K562 (cell line): ENCODE results near the gene LYAR. TPM values are rescaled to one million over a fixed set of nuclear protein-coding genes. Genes with fewer than 3 reads are reported as not detected.

Source experiments
- ELF1 ChIP-seq: fragments of 200-800 bp; sonication (Bioruptor generic); IDR thresholded peaks from 2 replicates; pipeline ENCODE4 v1.6.1; 2016; ENCODE audit warnings: missing genetic modification characterization, missing compliant biosample characterization
- EP300 ChIP-seq: IDR thresholded peaks from 2 replicates; pipeline ENCODE4 v1.6.1; 2012; ENCODE audit warnings: low read length, improper control_type of control experiment
- MEIS2 ChIP-seq: fragments of 450-650 bp; IDR thresholded peaks from 2 replicates; pipeline ENCODE4 v1.6.1; 2014; ENCODE audit warnings: mild to moderate bottlenecking; ENCODE audit not compliant: partially characterized antibody
- NR3C1 ChIP-seq: sonication (generic); formaldehyde crosslinking; IDR thresholded peaks from 2 replicates; pipeline ENCODE4 v1.8.1; 2022; ENCODE audit warnings: missing genetic modification reagents
- SMARCA5 ChIP-seq: fragments of 450-650 bp; IDR thresholded peaks from 2 replicates; pipeline ENCODE4 v1.6.1; 2016
- SRSF7 ChIP-seq: fragments of 200-400 bp; formaldehyde crosslinking; optimal IDR thresholded peaks from 2 replicates; pipeline ENCODE3; 2017; ENCODE audit warnings: mild to moderate bottlenecking, low read depth, low read length
- STAG1 ChIP-seq: sonication (generic); formaldehyde crosslinking; IDR thresholded peaks from 2 replicates; pipeline ENCODE4 v1.5.0; 2020; ENCODE audit warnings: missing genetic modification reagents, borderline replicate concordance
- TEAD2 ChIP-seq: fragments of 450-650 bp; IDR thresholded peaks from 2 replicates; pipeline ENCODE4 v1.6.1; 2016; ENCODE audit warnings: missing genetic modification characterization, control low read depth, missing compliant biosample characterization
- TRIM28 ChIP-seq: fragments of 450-650 bp; IDR thresholded peaks from 2 replicates; pipeline ENCODE4 v1.6.1; 2017
- ZC3H11A ChIP-seq: IDR thresholded peaks from 2 replicates; pipeline ENCODE4 v1.6.1; 2012; ENCODE audit warnings: low read depth, low read length, improper control_type of control experiment
- ZNF12 ChIP-seq: sonication (generic); formaldehyde crosslinking; IDR thresholded peaks from 2 replicates; pipeline ENCODE4 v1.4.0; 2020; ENCODE audit warnings: mild to moderate bottlenecking, missing genetic modification reagents
- ZNF174 ChIP-seq: fragments of 250-450 bp; sonication (Bioruptor Pico); IDR thresholded peaks from 2 replicates; pipeline ENCODE4 v1.4.0; 2020; ENCODE audit warnings: mild to moderate bottlenecking
- ZNF778 ChIP-seq: fragments of 450-650 bp; formaldehyde crosslinking; IDR thresholded peaks from 2 replicates; pipeline ENCODE4 v1.4.0; 2020; ENCODE audit warnings: mild to moderate bottlenecking, moderate library complexity
- polyA plus RNA-seq, 8 experiments: library from polyadenylated mRNA; depleted of rRNA in 4 of 8; stranded (reverse) in 5 of 8; unstranded in 3 of 8; fragments of >200 nt; fragmentation: Nextera tagmentation in 2 of 8; fragmentation: Illumina TruSeq in 1 of 8; extraction: Ambion mirVana in 2 of 8; extraction: Trizol in 1 of 8; gene quantifications; 2 replicates each; pipeline versions ENCODE4 v1.2.1 to v1.2.3, GENCODE V29; 2011 to 2014; ENCODE audit warnings: inconsistent platforms in 1 of 8, missing spikeins in 1 of 8
- total RNA-seq, 7 experiments: library from RNA; depleted of rRNA in 6 of 7; stranded (reverse); fragments of >200 nt in 6 of 7; fragmentation: Illumina TruSeq in 2 of 7; extraction: Trizol in 2 of 7; gene quantifications; 2 replicates each; pipeline versions ENCODE4 v1.2.1 to v1.2.3, GENCODE V29; 2011 to 2021; ENCODE audit warnings: low replicate concordance in 1 of 7
- TF ChIP-seq, protein P1 (sequence below): IDR thresholded peaks from 2 replicates; pipeline ENCODE4 v1.6.1; 2011; ENCODE audit not compliant: insufficient read length; ENCODE audit errors: extremely low read depth
- TF ChIP-seq, protein P2 (sequence below): fragments of 450-650 bp; IDR thresholded peaks from 2 replicates; pipeline ENCODE4 v1.7.0; 2016; ENCODE audit warnings: borderline replicate concordance
- TF ChIP-seq, protein P3 (sequence below), 3 experiments: fragments of 200-800 bp in 1 of 3; fragments of 250-450 bp in 1 of 3; fragments of 450-650 bp in 1 of 3; sonication (Bioruptor Pico) in 1 of 3; sonication (Bioruptor generic) in 1 of 3; formaldehyde crosslinking in 1 of 3; IDR thresholded peaks; 2 replicates each; pipeline versions ENCODE4 v1.6.1 to v1.8.0; 2016 to 2022; ENCODE audit warnings: mild to moderate bottlenecking in 2 of 3, missing genetic modification characterization in 2 of 3, missing compliant biosample characterization in 1 of 3, moderate library complexity in 1 of 3
- TF ChIP-seq, protein P4 (sequence below): fragments of 450-650 bp; IDR thresholded peaks from 2 replicates; pipeline ENCODE4 v1.6.1; 2017; ENCODE audit warnings: mild to moderate bottlenecking, moderate library complexity
- TF ChIP-seq, protein P5 (sequence below): fragments of 450-650 bp; IDR thresholded peaks from 2 replicates; pipeline ENCODE4 v1.6.1; 2018; ENCODE audit warnings: mild to moderate bottlenecking, low read depth; ENCODE audit not compliant: partially characterized antibody
- TF ChIP-seq, protein P6 (sequence below): fragments of 250-450 bp; sonication (Bioruptor Pico); IDR thresholded peaks from 2 replicates; pipeline ENCODE4 v1.8.0; 2021; ENCODE audit warnings: moderate library complexity, mild to moderate bottlenecking, inconsistent platforms

The LYAR gene
- total and polyA plus RNA-seq, 9 of the 15 experiments (the other 6 are each of a cell fraction or from before 2014, with no cell fraction given): 28.3 to 172 (median 127) TPM

DNA sequence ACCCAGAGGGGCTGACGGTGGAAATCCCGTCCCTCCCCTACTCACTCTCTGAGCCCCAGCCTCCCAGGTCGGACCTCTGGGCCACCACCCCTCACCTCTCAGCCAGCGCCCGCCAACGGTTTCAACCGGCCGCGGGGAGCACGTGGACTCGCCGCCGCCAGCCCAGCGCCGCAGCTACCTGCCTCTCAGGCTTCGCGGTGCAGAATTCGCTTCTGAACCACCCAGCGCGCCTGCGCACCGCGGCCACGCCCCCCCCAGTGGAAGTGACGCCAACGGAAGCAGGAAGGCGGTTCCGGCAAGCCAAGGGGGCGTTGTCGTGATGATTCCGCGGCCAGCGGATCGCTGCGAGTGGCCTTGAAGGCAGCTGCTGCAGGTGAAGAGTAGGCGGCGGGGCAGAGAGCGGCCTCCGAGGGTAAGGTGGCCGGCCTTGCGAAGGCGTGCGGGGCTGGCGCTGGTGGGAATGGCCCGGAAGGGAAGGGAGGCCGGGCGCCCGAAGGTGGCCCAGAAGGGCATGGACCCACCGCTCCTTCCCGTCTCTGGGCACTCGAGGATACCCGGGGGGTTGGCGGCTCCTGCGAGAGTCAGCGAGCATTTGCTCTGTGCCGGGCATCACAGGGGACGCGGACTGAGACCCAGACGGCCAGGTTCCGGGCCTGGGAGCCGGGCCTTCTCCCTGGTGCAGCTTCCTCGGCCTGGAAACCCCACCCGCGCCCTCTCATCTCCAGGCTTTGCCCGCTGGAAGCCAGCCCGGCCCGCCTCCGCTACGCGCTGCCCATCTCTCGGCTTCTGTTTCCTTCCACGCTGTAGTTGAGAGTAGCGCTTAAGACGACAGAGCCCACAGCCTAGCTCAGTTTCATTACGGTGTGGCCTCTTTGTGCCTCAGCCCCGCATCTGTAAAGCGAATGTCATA lies at the start of gene LYAR, which contains the start of gene ZBTB49 (continued):
- TF ChIP-seq NR3C1 (CRISPR knock-in tag) (0 out of 2 replicates have a peak, but pooled peaks have one; percentile 10), MEIS2 (peak; percentile 84), EP300 (no peak), ZNF778 (CRISPR knock-in tag) (no peak), STAG1 (no peak), ZC3H11A (no peak), SRSF7 (no peak), SMARCA5 (no peak), TEAD2 (tag) (no peak), ELF1 (tag) (no peak), TRIM28 (no peak), ZNF12 (no peak), ZNF174 (CRISPR knock-in tag) (no peak)
- TF ChIP-seq, protein P1, sequence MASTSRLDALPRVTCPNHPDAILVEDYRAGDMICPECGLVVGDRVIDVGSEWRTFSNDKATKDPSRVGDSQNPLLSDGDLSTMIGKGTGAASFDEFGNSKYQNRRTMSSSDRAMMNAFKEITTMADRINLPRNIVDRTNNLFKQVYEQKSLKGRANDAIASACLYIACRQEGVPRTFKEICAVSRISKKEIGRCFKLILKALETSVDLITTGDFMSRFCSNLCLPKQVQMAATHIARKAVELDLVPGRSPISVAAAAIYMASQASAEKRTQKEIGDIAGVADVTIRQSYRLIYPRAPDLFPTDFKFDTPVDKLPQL: no peak
- TF ChIP-seq, protein P2, sequence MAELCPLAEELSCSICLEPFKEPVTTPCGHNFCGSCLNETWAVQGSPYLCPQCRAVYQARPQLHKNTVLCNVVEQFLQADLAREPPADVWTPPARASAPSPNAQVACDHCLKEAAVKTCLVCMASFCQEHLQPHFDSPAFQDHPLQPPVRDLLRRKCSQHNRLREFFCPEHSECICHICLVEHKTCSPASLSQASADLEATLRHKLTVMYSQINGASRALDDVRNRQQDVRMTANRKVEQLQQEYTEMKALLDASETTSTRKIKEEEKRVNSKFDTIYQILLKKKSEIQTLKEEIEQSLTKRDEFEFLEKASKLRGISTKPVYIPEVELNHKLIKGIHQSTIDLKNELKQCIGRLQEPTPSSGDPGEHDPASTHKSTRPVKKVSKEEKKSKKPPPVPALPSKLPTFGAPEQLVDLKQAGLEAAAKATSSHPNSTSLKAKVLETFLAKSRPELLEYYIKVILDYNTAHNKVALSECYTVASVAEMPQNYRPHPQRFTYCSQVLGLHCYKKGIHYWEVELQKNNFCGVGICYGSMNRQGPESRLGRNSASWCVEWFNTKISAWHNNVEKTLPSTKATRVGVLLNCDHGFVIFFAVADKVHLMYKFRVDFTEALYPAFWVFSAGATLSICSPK: no peak
- TF ChIP-seq, protein P3, sequence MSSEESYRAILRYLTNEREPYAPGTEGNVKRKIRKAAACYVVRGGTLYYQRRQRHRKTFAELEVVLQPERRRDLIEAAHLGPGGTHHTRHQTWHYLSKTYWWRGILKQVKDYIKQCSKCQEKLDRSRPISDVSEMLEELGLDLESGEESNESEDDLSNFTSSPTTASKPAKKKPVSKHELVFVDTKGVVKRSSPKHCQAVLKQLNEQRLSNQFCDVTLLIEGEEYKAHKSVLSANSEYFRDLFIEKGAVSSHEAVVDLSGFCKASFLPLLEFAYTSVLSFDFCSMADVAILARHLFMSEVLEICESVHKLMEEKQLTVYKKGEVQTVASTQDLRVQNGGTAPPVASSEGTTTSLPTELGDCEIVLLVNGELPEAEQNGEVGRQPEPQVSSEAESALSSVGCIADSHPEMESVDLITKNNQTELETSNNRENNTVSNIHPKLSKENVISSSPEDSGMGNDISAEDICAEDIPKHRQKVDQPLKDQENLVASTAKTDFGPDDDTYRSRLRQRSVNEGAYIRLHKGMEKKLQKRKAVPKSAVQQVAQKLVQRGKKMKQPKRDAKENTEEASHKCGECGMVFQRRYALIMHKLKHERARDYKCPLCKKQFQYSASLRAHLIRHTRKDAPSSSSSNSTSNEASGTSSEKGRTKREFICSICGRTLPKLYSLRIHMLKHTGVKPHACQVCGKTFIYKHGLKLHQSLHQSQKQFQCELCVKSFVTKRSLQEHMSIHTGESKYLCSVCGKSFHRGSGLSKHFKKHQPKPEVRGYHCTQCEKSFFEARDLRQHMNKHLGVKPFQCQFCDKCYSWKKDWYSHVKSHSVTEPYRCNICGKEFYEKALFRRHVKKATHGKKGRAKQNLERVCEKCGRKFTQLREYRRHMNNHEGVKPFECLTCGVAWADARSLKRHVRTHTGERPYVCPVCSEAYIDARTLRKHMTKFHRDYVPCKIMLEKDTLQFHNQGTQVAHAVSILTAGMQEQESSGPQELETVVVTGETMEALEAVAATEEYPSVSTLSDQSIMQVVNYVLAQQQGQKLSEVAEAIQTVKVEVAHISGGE (CRISPR knock-in tag; IDR thresholded peaks at IDR 0.05): no peak
- TF ChIP-seq, protein P4, sequence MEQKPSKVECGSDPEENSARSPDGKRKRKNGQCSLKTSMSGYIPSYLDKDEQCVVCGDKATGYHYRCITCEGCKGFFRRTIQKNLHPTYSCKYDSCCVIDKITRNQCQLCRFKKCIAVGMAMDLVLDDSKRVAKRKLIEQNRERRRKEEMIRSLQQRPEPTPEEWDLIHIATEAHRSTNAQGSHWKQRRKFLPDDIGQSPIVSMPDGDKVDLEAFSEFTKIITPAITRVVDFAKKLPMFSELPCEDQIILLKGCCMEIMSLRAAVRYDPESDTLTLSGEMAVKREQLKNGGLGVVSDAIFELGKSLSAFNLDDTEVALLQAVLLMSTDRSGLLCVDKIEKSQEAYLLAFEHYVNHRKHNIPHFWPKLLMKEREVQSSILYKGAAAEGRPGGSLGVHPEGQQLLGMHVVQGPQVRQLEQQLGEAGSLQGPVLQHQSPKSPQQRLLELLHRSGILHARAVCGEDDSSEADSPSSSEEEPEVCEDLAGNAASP: no peak
- TF ChIP-seq, protein P5, sequence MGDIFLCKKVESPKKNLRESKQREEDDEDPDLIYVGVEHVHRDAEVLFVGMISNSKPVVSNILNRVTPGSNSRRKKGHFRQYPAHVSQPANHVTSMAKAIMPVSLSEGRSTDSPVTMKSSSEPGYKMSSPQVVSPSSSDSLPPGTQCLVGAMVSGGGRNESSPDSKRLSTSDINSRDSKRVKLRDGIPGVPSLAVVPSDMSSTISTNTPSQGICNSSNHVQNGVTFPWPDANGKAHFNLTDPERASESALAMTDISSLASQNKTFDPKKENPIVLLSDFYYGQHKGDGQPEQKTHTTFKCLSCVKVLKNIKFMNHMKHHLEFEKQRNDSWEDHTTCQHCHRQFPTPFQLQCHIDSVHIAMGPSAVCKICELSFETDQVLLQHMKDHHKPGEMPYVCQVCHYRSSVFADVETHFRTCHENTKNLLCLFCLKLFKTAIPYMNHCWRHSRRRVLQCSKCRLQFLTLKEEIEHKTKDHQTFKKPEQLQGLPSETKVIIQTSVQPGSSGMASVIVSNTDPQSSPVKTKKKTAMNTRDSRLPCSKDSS: no peak
- TF ChIP-seq, protein P6, sequence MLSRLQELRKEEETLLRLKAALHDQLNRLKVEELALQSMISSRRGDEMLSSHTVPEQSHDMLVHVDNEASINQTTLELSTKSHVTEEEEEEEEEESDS (CRISPR knock-in tag): no peak
